T47D (cell line): Measurements from ENCODE around the gene LZTFL1.
"Not testable (repeated sequence)": the region's sequence is repeated elsewhere in the genome, so short reads cannot be mapped to it uniquely, and the experiment has no call there.

ENCODE experiments used
- DNase-seq, 2 experiments: peaks; one replicate each; pipeline versions ENCODE4 v3.0.0 to v3.0.0-alpha.2; 2011 to 2012; ENCODE audit warnings: low read depth in 1 of 2, low spot score in 1 of 2
- JUND ChIP-seq: IDR thresholded peaks from 2 replicates; pipeline ENCODE4 v1.6.1; 2012; ENCODE audit warnings: low read depth
- in situ Hi-C: cut with HindIII; loops from 2 replicates; pipeline ENCODE4 v1.10.0; 2016; ENCODE audit warnings: low sequenced_read_pairs, low pct_unique_long_range_greater_than_20kb

The LZTFL1 gene

GRCh38 chr3:45858809-45859543 lies 17.1 kb upstream of the LZTFL1 start:
- TF ChIP-seq JUND = no peak
- in situ Hi-C loops = no loop called here
- DNase-seq = no peak

- DNase-seq, in situ Hi-C loops: not testable (repeated sequence)
Measured at GRCh38 chr3:45857024-45857423, 15.1 kb upstream of the LZTFL1 start.

- in situ Hi-C loops, DNase-seq: not testable (repeated sequence)
Measured at GRCh38 chr3:45856323-45856722, 14.4 kb upstream of the LZTFL1 start.

GRCh38 chr3:45852828-45853227 lies 10.9 kb upstream of the LZTFL1 start:
- in situ Hi-C loops = no loop called here
- DNase-seq = no peak
- TF ChIP-seq JUND = no peak

GRCh38 chr3:45848392-45848791 lies 6.5 kb upstream of the LZTFL1 start:
- TF ChIP-seq JUND = no peak
- in situ Hi-C loops = no loop called here
- DNase-seq = no peak

- no peak for DNase-seq
- in situ Hi-C loops = no loop called here
- no peak for TF ChIP-seq JUND
Measured at GRCh38 chr3:45844616-45845015, 2.7 kb upstream of the LZTFL1 start.

- TF ChIP-seq JUND = no peak
- in situ Hi-C loops = no loop called here
Measured at GRCh38 chr3:45842851-45843625, 1.1 kb upstream of the LZTFL1 start.

GRCh38 chr3:45841420-45841756 lies 531 bp downstream of the LZTFL1 start:
- in situ Hi-C loops = no loop called here
- peak in 1 of 2 experiments; percentile 27 for DNase-seq
- TF ChIP-seq JUND = no peak

More at GRCh38 chr3:45842851-45843625, 1.1 kb upstream of the LZTFL1 start:
- DNase-seq = peak in 1 of 2 experiments; percentile 12

GRCh38 chr3:45838466-45838865 lies 3.5 kb downstream of the LZTFL1 start:
- no peak for DNase-seq
- in situ Hi-C loops = no loop called here
- no peak for TF ChIP-seq JUND

GRCh38 chr3:45832699-45833098 lies 9.2 kb downstream of the LZTFL1 start:
- in situ Hi-C loops = no loop called here
- DNase-seq = peak; percentile 18 to 71
- no peak for TF ChIP-seq JUND

GRCh38 chr3:45830121-45830520 lies 11.8 kb downstream of the LZTFL1 start:
- DNase-seq = no peak
- in situ Hi-C loops = no loop called here
- no peak for TF ChIP-seq JUND

GRCh38 chr3:45826908-45827307 lies 15.0 kb downstream of the LZTFL1 start:
- no peak for TF ChIP-seq JUND
- in situ Hi-C loops = no loop called here
- no peak for DNase-seq

- TF ChIP-seq JUND = no peak
- DNase-seq = no peak
- in situ Hi-C loops = no loop called here
Measured at GRCh38 chr3:45826321-45826720, 15.6 kb downstream of the LZTFL1 start.
